Smooth muscle cell (in vitro differentiated cells): ENCODE results near the gene CDC7. TPM values are rescaled to one million over a fixed set of nuclear protein-coding genes. Genes with fewer than 3 reads are reported as not detected.

Experiments
- DNase-seq: peaks from one replicate; lab custom pipeline; 2025; ENCODE audit not compliant: unreplicated experiment; lab: John Stamatoyannopoulos, UW
- H2AFZ ChIP-seq: fragments of 200-600 bp; sonication (generic); 2 replicates; pipeline ENCODE4 v1.6.0; 2016; ENCODE audit warnings: antibody characterized with exemption, low read depth, mild to moderate bottlenecking
- H3F3A ChIP-seq: fragments of 200-600 bp; sonication (generic); 2 replicates; pipeline ENCODE4 v1.6.0; 2017; ENCODE audit warnings: antibody characterized with exemption, low read depth
- H3K27ac ChIP-seq: fragments of 200-600 bp; sonication (generic); 2 replicates; pipeline ENCODE4 v1.5.1; 2016; ENCODE audit warnings: low read depth, mild to moderate bottlenecking
- H3K27me3 ChIP-seq: fragments of 200-600 bp; sonication (generic); 2 replicates; pipeline ENCODE4 v1.6.1; 2016; ENCODE audit warnings: low read depth, mild to moderate bottlenecking
- H3K36me3 ChIP-seq: fragments of 200-600 bp; sonication (generic); 2 replicates; pipeline ENCODE4 v1.5.1; 2016; ENCODE audit warnings: low read depth
- H3K4me1 ChIP-seq: fragments of 200-600 bp; sonication (generic); 2 replicates; pipeline ENCODE4 v1.5.1; 2016; ENCODE audit warnings: low read depth
- H3K4me2 ChIP-seq: fragments of 200-600 bp; sonication (generic); 2 replicates; pipeline ENCODE4 v1.6.0; 2016; ENCODE audit warnings: mild to moderate bottlenecking
- H3K4me3 ChIP-seq: fragments of 200-600 bp; sonication (generic); 2 replicates; pipeline ENCODE4 v1.5.1; 2016; ENCODE audit warnings: mild to moderate bottlenecking
- H3K79me2 ChIP-seq: fragments of 200-600 bp; sonication (generic); 2 replicates; pipeline ENCODE4 v1.6.0; 2016; ENCODE audit warnings: low read depth, mild to moderate bottlenecking
- H3K9ac ChIP-seq: fragments of 200-600 bp; sonication (generic); 2 replicates; pipeline ENCODE4 v1.6.0; 2016; ENCODE audit warnings: low read depth
- H3K9me3 ChIP-seq: fragments of 200-600 bp; sonication (generic); replicated peaks from 2 replicates; pipeline ENCODE4 v1.5.1; 2016; ENCODE audit warnings: low read depth
- H4K20me1 ChIP-seq: fragments of 200-600 bp; sonication (generic); 2 replicates; pipeline ENCODE4 v1.6.0; 2016; ENCODE audit warnings: low read depth
- CTCF ChIP-seq: fragments of 200-600 bp; sonication (generic); IDR thresholded peaks from 2 replicates; pipeline ENCODE4 v1.5.1; 2017; ENCODE audit warnings: borderline replicate concordance, mild to moderate bottlenecking, antibody characterized with exemption; ENCODE audit not compliant: insufficient read depth, poor library complexity, severe bottlenecking
- WGBS: methylation state at CpG from one replicate; pipeline ENCODE4 v1.1.7; 2016; ENCODE audit warnings: low lambda C conversion rate; 5-methylcytosine and 5-hydroxymethylcytosine counted together
- polyA plus RNA-seq: library from polyadenylated mRNA; unstranded; fragments of >200 nt; fragmentation: Nextera tagmentation; extraction: Ambion mirVana; gene quantifications from 2 replicates; pipeline ENCODE4 v1.2.1, GENCODE V29; 2016
- total RNA-seq: library from RNA; depleted of rRNA; stranded (reverse); fragments of >200 nt; gene quantifications from 2 replicates; pipeline ENCODE4 v1.2.3, GENCODE V29; 2014

CDC7 gene
- total and polyA plus RNA-seq, 2 experiments from 2014 or later, result 10.1 to 11.2 TPM

GRCh38 chr1:91557039-91557690 lies 56.5 kb downstream of the CDC7 start:
- H3K9me3 ChIP-seq, result no peaks in the 10 kb centered on the region
- no peak overlapping the region for H2AFZ ChIP-seq
- H3K27ac ChIP-seq, result peak overlapping the region; percentile 55
- no peak overlapping the region for H3K4me3 ChIP-seq
- no peak overlapping the region for H3K4me2 ChIP-seq
- H3K27me3 ChIP-seq, result no peaks in the 10 kb centered on the region
- H3K79me2 ChIP-seq, result no peaks in the 10 kb centered on the region
- H3K36me3 ChIP-seq, result no peaks in the 10 kb centered on the region
- WGBS, result 68% methylated on average over 5 of the region's 5 CpGs
- no peaks in the 10 kb centered on the region for H4K20me1 ChIP-seq
- H3K9ac ChIP-seq, result no peak overlapping the region
- peaks cover 17% of the 10 kb centered on the region for H3K4me1 ChIP-seq
- no peak for TF ChIP-seq CTCF
- peaks cover 27% of the 10 kb centered on the region for H3F3A ChIP-seq
- DNase-seq, result no peak

GRCh38 chr1:91557826-91558225 lies 57.2 kb downstream of the CDC7 start:
- Histone ChIP-seq H3K9me3 (no peaks in the 10 kb centered on the region), H3K27me3 (no peaks in the 10 kb centered on the region), H3F3A (peaks cover 27% of the 10 kb centered on the region), H4K20me1 (no peaks in the 10 kb centered on the region), H3K27ac (no peak overlapping the region), H3K9ac (no peak overlapping the region), H3K4me2 (no peak overlapping the region), H3K79me2 (no peaks in the 10 kb centered on the region), H3K36me3 (no peaks in the 10 kb centered on the region), H3K4me3 (no peak overlapping the region), H2AFZ (no peak overlapping the region), H3K4me1 (peaks cover 17% of the 10 kb centered on the region)
- TF ChIP-seq CTCF, result no peak
- 45% methylated on average over 1 of the region's 1 CpG for WGBS
- no peak for DNase-seq

GRCh38 chr1:91559046-91559750 lies 58.5 kb downstream of the CDC7 start:
- 77% methylated on average over 8 of the region's 8 CpGs for WGBS
- Histone ChIP-seq H3K9ac (no peak overlapping the region), H3K9me3 (no peaks in the 10 kb centered on the region), H3K27me3 (no peaks in the 10 kb centered on the region), H3K27ac (no peak overlapping the region), H3K4me2 (no peak overlapping the region), H3K4me3 (no peak overlapping the region), H3K4me1 (peaks cover 17% of the 10 kb centered on the region), H3K79me2 (no peaks in the 10 kb centered on the region), H3F3A (peaks cover 16% of the 10 kb centered on the region), H3K36me3 (no peaks in the 10 kb centered on the region), H4K20me1 (no peaks in the 10 kb centered on the region), H2AFZ (no peak overlapping the region)
- no peak for TF ChIP-seq CTCF
- no peak for DNase-seq
